HG03521 (cell line): ENCODE measurements around the gene IZUMO4.

ENCODE experiments used
- ATAC-seq: cut with Tn5 transposase; IDR thresholded peaks from one replicate; pipeline ENCODE4 v1.9.1; 2021; ENCODE audit warnings: mild to moderate bottlenecking, moderate library complexity; ENCODE audit not compliant: unreplicated experiment

Gene IZUMO4, protein sequence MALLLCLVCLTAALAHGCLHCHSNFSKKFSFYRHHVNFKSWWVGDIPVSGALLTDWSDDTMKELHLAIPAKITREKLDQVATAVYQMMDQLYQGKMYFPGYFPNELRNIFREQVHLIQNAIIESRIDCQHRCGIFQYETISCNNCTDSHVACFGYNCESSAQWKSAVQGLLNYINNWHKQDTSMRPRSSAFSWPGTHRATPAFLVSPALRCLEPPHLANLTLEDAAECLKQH

DNA sequence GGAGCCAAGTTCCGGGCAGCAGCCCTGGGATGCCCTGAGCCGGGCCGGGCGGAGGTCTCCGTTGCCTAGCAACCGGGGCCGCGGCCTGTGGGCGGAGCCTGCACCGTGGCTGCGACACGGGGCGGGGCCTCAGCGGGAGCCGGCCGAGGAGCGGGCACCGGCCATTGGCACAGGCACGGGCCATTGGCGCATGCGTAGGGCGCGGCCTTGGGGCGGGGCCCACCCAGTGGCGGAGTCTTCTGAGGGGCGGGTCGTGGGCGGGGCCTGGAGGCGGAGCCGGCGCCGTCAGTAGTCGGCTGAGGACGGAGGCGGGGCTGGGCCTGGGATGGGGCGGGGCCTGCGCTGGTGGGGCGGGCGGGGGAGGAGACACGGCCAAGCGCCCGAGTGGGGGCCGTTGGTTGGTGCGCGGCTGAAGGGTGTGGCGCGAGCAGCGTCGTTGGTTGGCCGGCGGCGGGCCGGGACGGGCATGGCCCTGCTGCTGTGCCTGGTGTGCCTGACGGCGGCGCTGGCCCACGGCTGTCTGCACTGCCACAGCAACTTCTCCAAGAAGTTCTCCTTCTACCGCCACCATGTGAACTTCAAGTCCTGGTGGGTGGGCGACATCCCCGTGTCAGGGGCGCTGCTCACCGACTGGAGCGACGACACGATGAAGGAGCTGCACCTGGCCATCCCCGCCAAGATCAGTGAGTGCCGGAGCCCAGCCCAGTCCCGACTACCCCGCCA is at the start of gene IZUMO4:
Gene IZUMO4, plus strand, starts transcription at position 436 of the 723 bp plus-strand sequence. Its CDS starts 31 bp downstream, at position 467.
- peak; percentile 72 for ATAC-seq

- ATAC-seq, result no peak
Measured at GRCh38 chr19:2047076-2047448, 49.7 kb upstream of the IZUMO4 start.

DNA sequence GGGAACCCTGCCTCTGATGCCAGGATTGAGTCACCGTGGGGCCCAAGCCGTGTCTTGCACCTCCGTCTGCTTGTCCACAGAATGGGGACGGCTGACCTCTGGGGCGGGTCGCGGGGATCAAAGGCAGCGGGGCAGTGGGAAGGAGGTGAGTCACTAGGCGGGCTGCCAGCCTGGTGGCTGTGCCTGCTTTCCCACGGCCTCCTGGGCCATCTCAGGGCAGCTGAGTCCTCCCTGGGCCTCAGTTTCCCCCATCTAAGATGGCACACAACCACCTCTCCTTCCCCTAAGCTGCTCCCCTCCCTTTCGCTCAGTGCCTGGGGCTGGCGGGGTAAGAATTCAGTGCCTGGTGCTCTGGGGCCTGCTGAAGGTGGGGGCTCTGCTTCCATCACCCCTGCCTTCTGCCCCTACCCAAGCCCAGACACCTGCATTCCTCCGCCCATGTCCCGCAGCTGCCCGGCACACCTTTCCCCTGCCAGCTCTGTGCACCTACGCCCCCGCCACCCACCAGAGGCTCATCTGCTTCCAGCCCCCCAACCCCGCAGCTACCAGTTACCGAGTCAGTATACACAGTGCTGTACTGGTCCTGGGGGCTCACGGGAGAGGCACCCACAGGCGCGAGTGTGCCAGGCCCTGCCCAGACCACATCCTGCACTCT is 49.1 kb upstream of the IZUMO4 start:
- ATAC-seq, result no peak

DNA sequence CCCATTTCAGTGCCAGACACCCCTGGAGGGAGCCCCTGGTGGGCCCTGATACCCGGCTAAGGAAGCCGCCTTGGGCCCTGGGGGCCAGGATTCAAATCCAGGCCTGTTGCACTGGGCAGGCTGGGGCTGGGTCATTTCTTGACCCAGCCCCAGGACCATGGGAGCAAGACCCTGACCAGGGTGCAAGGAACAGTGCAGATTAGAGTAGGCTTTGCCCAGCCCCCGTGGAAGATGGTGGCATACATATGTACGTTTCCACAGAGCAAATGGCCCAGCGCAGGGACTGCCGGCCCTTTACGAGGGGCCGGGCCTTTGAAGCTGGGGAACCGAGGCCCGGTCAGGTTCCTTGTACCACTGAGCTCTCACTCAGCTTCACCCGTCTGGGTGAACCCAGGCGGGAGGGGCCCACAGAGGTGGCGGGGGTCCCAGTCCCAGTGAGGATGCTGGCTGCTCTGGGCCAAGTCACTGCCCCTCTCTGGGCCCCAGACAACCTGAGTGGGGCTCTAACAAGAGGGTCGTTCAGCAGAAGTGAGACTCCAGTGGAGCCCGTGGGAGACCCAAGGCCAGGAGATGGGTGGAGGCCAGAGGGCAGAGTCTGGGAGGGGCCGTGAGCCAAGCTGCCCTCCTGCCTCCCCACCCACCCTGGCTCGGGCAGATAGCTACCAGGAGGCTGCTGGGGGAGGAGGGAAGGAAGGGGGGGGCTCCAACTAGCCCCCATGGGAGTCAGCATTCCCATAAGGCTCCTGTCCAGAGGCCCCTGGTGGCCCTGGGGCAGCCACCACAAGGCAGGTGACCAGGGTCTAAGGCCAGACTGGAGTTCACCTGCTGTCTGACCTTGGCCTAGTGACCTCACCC is 48.4 kb upstream of the IZUMO4 start:
- ATAC-seq, result no peak

DNA sequence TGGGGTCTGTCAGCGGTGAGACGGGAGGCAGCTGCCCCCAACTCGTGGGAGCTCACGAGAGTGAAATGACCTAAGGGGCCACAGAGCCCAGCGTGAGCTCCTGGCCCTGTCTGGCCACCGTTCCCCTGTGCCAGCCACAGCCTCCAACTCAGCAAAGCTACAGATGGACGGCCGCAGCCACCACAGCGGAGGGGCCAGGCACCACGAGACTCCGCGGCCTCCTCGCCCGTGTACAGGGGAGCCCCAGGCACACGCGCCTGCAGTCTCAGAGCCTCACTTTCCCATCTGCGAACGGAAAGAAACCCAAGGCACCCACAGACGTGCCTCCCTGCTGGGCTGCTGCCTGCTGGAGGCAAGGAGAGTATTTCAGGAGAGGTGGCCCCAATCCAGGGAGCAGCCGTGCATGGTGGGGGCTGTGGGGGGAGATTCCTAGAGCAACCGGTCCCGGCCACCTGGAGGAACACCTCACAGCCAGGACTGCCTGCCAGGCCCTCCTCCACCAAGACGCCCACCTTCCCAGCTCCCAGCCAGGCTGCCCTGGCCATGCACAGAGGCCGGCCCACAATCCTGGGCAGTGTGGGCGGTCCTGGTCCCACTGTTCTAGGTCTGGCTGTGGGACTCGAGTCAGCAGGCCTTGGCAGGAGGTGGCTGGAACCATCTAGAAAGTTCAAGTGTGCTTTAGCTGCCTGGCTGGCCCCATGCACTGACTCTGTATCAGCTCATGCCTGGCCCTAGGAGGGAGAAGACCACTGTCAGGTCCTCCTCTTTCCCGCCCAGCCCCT is 47.6 kb upstream of the IZUMO4 start:
- no peak for ATAC-seq

DNA sequence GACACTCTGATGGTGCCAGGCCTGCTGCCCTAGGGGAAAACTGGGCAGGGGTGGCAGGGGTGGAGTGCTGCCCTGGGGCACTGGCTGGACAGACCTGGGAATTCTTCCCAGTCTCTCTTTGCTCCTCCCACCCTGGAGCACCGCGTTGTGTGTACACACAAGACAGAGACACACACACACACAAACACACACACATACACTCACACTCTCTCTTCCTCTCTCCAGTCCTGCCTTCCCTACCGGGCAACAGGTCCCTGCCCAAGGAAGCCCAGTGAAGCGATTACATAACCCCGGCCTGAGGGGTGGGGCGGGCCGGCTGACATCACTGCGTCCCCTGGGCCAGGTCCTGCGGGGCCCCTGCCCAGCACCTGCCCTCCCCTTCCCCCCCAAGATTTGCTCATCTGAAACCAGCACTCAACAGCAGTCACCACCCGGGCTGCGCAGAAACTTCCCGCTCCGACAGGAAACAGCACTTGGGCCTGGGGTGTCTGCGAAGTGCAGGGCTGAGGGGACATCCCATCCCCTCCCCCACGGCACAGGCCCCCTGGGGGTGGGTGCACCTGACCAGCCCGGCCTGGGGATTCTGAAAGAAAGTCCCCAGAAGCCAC is 46.9 kb upstream of the IZUMO4 start:
- ATAC-seq, result peak; percentile 5

- peak; percentile 5 for ATAC-seq
Measured at GRCh38 chr19:2050349-2050990, 46.2 kb upstream of the IZUMO4 start.

DNA sequence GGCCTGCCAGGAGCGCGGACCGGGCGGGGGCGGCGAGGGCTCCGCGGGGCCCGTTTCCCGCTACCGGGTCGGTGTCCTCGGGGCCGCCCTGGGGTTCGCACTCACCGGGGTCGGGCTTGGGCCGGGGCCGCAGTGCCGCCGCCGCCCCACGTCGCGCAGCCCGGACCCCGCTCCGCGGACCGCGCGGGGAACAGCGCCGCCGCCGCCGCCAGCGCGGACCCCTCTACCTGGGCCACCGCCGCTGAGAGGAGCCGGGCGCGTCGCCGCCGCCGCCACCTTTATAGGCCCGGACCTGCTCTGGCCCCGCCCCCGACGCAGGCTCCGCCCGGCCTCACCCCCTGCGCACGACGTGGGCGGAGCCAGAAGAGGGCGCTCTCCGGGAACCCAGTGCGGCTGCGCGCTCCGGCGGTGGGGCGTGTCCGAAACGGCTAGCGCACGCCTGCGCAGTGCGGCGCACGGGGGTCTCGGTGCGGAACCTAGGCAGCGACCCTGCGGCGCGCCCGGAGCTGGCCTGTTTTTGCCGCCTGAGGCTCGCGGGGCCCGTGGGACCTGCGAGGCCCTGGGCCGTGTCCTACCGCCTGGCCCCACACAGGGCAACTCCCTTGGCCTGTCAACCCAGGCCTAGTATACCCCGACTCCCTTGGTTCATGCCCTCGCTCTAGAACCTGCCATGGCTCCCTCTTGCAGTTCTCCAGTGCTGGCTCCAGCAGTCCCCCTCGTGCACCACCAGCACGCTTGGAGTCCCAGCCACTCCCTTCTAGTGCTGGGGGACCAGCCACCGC is 45.5 kb upstream of the IZUMO4 start, which contains the start of gene MKNK2:
Gene MKNK2, minus strand, starts transcription at position 254 of the 782 bp plus-strand sequence. CDS start 393 bp downstream, outside the sequence.
- ATAC-seq, result peak; percentile 59

GRCh38 chr19:2051773-2052704 is 44.7 kb upstream of the IZUMO4 start:
- ATAC-seq, result no peak

- no peak for ATAC-seq
Measured at GRCh38 chr19:2053601-2054389, 42.9 kb upstream of the IZUMO4 start.

DNA sequence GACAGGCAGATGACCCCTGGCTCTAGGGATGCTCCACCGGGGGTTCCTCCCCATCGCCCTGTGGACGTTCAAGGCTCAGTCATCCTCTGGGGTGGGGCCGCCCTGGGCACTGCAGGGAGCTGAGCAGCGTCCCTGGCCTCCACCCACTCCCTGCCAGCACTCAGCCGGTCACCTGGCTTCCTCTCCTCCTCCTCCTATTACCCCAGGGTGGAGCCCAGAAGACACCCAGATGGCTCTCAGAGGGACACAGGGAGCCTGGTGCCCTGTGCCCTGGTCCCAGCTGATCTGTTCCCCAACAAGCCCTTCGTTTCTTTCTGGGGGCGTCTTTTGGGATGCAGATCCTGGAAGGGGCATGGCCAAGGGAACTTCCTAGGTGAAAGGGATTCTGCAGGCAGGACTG is 42.0 kb upstream of the IZUMO4 start:
- no peak for ATAC-seq

DNA sequence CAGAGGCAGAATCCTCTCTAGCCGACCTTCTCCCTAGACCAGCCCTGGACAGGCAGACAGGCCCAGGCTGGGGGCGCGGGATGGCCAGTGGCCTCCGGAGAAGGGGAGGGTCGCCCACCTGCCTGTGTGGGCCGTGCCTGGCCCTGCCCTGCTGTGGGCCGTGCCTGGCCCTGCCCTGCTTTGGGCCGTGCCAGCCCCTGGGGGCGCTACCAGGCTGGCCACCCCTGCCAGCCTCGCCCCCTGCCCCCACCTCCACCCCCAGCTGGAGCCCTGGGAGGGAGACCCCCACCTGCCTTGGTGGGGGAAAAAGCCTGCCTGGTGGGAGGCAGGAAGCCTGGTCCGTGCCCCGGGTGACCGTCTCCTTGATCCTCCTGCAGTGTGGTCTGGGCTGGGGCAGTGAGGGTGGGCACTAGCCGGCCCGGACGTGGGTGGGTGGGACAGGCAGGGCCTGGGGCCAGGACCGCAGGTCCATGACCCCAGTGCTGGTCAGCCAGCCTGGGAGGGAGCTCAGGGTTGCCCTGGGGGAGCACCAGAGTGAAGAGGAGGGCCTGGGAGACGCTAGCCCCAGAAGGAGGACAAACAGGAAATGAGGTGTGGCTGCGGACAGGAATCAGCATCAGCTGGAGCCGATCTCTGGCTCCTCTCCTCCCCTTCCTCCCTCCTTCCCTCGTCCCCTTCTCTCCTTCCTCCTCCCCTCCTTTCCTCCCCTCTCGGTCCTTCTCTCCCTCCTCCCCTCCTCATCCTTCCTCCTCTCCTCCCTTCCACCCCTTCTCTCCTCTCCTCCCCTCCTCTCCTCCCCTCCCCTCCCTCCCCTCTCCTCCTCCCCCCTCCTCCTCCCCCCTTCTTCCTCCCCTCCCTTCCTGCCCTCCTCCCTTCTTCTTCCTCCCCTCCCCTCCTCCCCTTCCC is 40.5 kb upstream of the IZUMO4 start:
- no peak for ATAC-seq

- ATAC-seq, result no peak
Measured at GRCh38 chr19:2056837-2057192, 39.9 kb upstream of the IZUMO4 start.

- ATAC-seq, result no peak
Measured at GRCh38 chr19:2057484-2058469, 38.9 kb upstream of the IZUMO4 start.
